SK-N-MC (cell line): ENCODE results near the gene CXCL8.

Experiments
- EZH2 ChIP-seq: fragments of 200-600 bp; sonication (generic); IDR thresholded peaks from one replicate; pipeline ENCODE4 v1.6.1; 2017; ENCODE audit warnings: antibody characterized with exemption
- POLR2AphosphoS5 ChIP-seq: IDR thresholded peaks from 2 replicates; pipeline ENCODE4 v1.6.1; 2012; ENCODE audit warnings: mild to moderate bottlenecking, low read depth, low read length, borderline replicate concordance

DNA sequence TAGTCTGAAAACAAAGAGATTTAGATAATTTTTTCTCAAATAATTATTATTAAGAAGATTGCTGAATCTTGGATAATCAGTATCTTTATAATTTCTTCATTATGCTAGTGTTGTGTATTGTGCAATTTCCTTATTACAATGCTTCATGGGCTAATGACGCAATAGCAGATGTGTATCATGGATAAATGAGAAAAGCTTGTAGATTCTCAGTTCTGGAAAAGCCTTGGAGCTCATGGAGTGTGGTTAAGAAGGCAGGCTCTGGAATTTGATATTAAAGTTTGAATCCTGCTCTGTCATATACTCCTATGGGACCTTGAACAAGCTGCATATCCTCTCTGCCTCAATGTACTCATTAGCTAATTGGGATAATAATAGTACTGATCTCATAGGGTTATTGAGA lies 18.9 kb upstream of the CXCL8 start:
- no peak for TF ChIP-seq POLR2AphosphoS5
- no peak for TF ChIP-seq EZH2
